H1 (cell line): Measurements from ENCODE around the gene CHCHD1. TPM values are rescaled to one million over a fixed set of nuclear protein-coding genes. Genes with fewer than 3 reads are reported as not detected.

ENCODE experiments used
- CTCF ChIA-PET: fragments of 300-600 bp; sonication (Branson Sonifier 250); formaldehyde crosslinking; loops from one replicate; lab custom pipeline; 2021; ENCODE audit not compliant: partially characterized antibody; lab: Charles Lee
- POLR2A ChIA-PET: fragments of 300-600 bp; sonication (Branson Sonifier 250); formaldehyde crosslinking; loops from one replicate; lab custom pipeline; 2021; ENCODE audit warnings: inconsistent platforms; ENCODE audit not compliant: partially characterized antibody; lab: Charles Lee
- DNase-seq, 2 experiments: peaks; one replicate each; pipeline versions ENCODE4 v3.0.0 to v3.0.0-alpha.2; 2010 to 2022; ENCODE audit warnings: low spot score in 2 of 2, low read depth in 1 of 2, mixed read lengths in 1 of 2
- FAIRE-seq: peaks from 2 replicates; lab custom pipeline; 2011; peaks lifted over from hg19 to GRCh38; lab: Jason Lieb, UNC
- H2AFZ ChIP-seq: 2 replicates; pipeline ENCODE4 v1.8.1; 2012; ENCODE audit warnings: low read length, inconsistent platforms
- H2AK5ac ChIP-seq: 2 replicates; pipeline ENCODE4 v1.6.1; 2013; ENCODE audit warnings: low read depth, low read length
- H2BK120ac ChIP-seq: replicated peaks from 2 replicates; pipeline ENCODE3; 2013; ENCODE audit warnings: low read depth, low read length, inconsistent platforms
- H2BK12ac ChIP-seq: 2 replicates; pipeline ENCODE4 v1.6.1; 2013; ENCODE audit warnings: low read depth, low read length
- H2BK15ac ChIP-seq: 2 replicates; pipeline ENCODE4 v1.6.1; 2013; ENCODE audit warnings: low read length
- H2BK20ac ChIP-seq: 2 replicates; pipeline ENCODE4 v1.6.1; 2013; ENCODE audit warnings: low read length
- H2BK5ac ChIP-seq: 2 replicates; pipeline ENCODE4 v1.6.1; 2013; ENCODE audit warnings: low read depth, low read length
- H3K14ac ChIP-seq: 2 replicates; pipeline ENCODE4 v1.6.1; 2013; ENCODE audit warnings: inconsistent platforms; ENCODE audit not compliant: insufficient read length
- H3K18ac ChIP-seq: 2 replicates; pipeline ENCODE4 v1.6.1; 2013; ENCODE audit warnings: low read length; ENCODE audit errors: extremely low read depth
- H3K23ac ChIP-seq: 2 replicates; pipeline ENCODE4 v1.6.1; 2013; ENCODE audit warnings: inconsistent platforms; ENCODE audit not compliant: insufficient read length
- H3K23me2 ChIP-seq: 2 replicates; pipeline ENCODE4 v1.6.1; 2013; ENCODE audit warnings: low read depth, low read length
- H3K27ac ChIP-seq: 2 replicates; pipeline ENCODE4 v1.6.1; 2011; ENCODE audit warnings: low read depth, low read length, inconsistent platforms
- H3K27me3 ChIP-seq, 4 experiments: replicated peaks in 1 of 4; 1 replicate in 1 of 4; 2 replicates in 3 of 4; pipeline versions ENCODE4 v1.6.1 to v1.8.1; 2011 to 2013; ENCODE audit warnings: low read length in 3 of 4, mild to moderate bottlenecking in 3 of 4, inconsistent platforms in 2 of 4, mixed read lengths in 2 of 4, moderate library complexity in 1 of 4; ENCODE audit not compliant: control insufficient read depth in 3 of 4, insufficient read depth in 3 of 4; ENCODE audit errors: extremely low read depth in 1 of 4
- H3K36me3 ChIP-seq, 4 experiments: 2 replicates each; pipeline versions ENCODE4 v1.6.1 to v1.8.1; 2011 to 2013; ENCODE audit warnings: mild to moderate bottlenecking in 4 of 4, low read length in 3 of 4, moderate library complexity in 2 of 4, control low read depth in 1 of 4, inconsistent platforms in 1 of 4; ENCODE audit not compliant: insufficient read depth in 4 of 4, control insufficient read depth in 2 of 4
- H3K4ac ChIP-seq: replicated peaks from 2 replicates; pipeline ENCODE3; 2013; ENCODE audit warnings: low read length, low read depth, mixed read lengths, inconsistent platforms; ENCODE audit not compliant: insufficient read length
- H3K4me1 ChIP-seq, 4 experiments: replicated peaks in 1 of 4; 1 replicate in 1 of 4; 2 replicates in 3 of 4; pipeline versions ENCODE4 v1.6.1 to v1.8.1; 2011 to 2013; ENCODE audit warnings: low read length in 3 of 4, inconsistent platforms in 2 of 4, mixed read lengths in 1 of 4; ENCODE audit not compliant: insufficient read depth in 4 of 4, control insufficient read depth in 3 of 4
- H3K4me2 ChIP-seq, 2 experiments: 2 replicates each; pipeline versions ENCODE4 v1.6.1 to v1.8.1; 2011 to 2013; ENCODE audit warnings: low read depth in 2 of 2, low read length in 2 of 2, control low read depth in 1 of 2, inconsistent platforms in 1 of 2, mild to moderate bottlenecking in 1 of 2; ENCODE audit not compliant: insufficient read depth in 1 of 2
- H3K4me3 ChIP-seq, 4 experiments: fragments of 200-600, 300-600 bp in 1 of 4; sonication (generic), shearing (Covaris generic), sonication (Bioruptor Twin) in 1 of 4; 2 replicates each; pipeline versions ENCODE4 v1.5.1 to v1.8.1; 2011 to 2016; ENCODE audit warnings: low read length in 4 of 4, low read depth in 3 of 4, control low read depth in 2 of 4, inconsistent platforms in 2 of 4, mild to moderate bottlenecking in 2 of 4, mixed read lengths in 1 of 4, moderate library complexity in 1 of 4; ENCODE audit not compliant: insufficient read depth in 2 of 4; ENCODE audit errors: extremely low read depth in 1 of 4
- H3K56ac ChIP-seq: replicated peaks from 2 replicates; pipeline ENCODE3; 2013; ENCODE audit warnings: low read depth, mild to moderate bottlenecking, mixed read lengths, low read length, inconsistent platforms; ENCODE audit not compliant: insufficient read length
- H3K79me1 ChIP-seq: 2 replicates; pipeline ENCODE4 v1.6.1; 2013; ENCODE audit warnings: low read depth, low read length, control low read depth
- H3K79me2 ChIP-seq, 2 experiments: 2 replicates each; pipeline versions ENCODE4 v1.6.1 to v1.8.1; 2012 to 2013; ENCODE audit warnings: low read length in 2 of 2, mild to moderate bottlenecking in 2 of 2, inconsistent platforms in 1 of 2; ENCODE audit not compliant: insufficient read depth in 2 of 2, control insufficient read depth in 1 of 2
- H3K9ac ChIP-seq, 4 experiments: replicated peaks in 1 of 4; 1 replicate in 1 of 4; 2 replicates in 3 of 4; pipeline versions ENCODE4 v1.6.1 to v1.8.1; 2011 to 2013; ENCODE audit warnings: low read depth in 3 of 4, low read length in 3 of 4, control low read depth in 2 of 4, mild to moderate bottlenecking in 2 of 4, moderate library complexity in 2 of 4, inconsistent platforms in 1 of 4; ENCODE audit errors: extremely low read depth in 1 of 4
- H3K9me3 ChIP-seq, 2 experiments: 2 replicates each; pipeline versions ENCODE4 v1.6.1 to v1.8.1; 2012 to 2013; ENCODE audit warnings: mild to moderate bottlenecking in 2 of 2, moderate library complexity in 2 of 2, control low read depth in 1 of 2, inconsistent platforms in 1 of 2, low read depth in 1 of 2, low read length in 1 of 2, mixed read lengths in 1 of 2; ENCODE audit not compliant: insufficient read depth in 2 of 2
- H4K20me1 ChIP-seq, 2 experiments: replicated peaks in 1 of 2; 2 replicates each; pipeline versions ENCODE3 to v1.8.1; 2011 to 2013; ENCODE audit warnings: inconsistent platforms in 2 of 2, low read length in 2 of 2, mild to moderate bottlenecking in 1 of 2; ENCODE audit not compliant: insufficient read depth in 2 of 2, control insufficient read depth in 1 of 2
- H4K5ac ChIP-seq: 2 replicates; pipeline ENCODE4 v1.6.1; 2013; ENCODE audit warnings: low read length, low read depth, mixed read lengths, inconsistent platforms; ENCODE audit not compliant: insufficient read length
- H4K8ac ChIP-seq: 2 replicates; pipeline ENCODE4 v1.8.0; 2013; ENCODE audit warnings: mild to moderate bottlenecking, moderate library complexity, low read length, inconsistent platforms; ENCODE audit not compliant: insufficient read depth; ENCODE audit errors: extremely low read depth
- H4K91ac ChIP-seq: replicated peaks from 2 replicates; pipeline ENCODE3; 2013; ENCODE audit warnings: low read length, mixed read lengths, inconsistent platforms; ENCODE audit not compliant: insufficient read length
- ASH2L ChIP-seq: fragments of 200-600, 300-600 bp; sonication (generic); IDR thresholded peaks from one replicate; pipeline ENCODE4 v1.7.1; 2017; ENCODE audit warnings: low read length
- SRF ChIP-seq: IDR thresholded peaks from 2 replicates; pipeline ENCODE4 v1.6.1; 2011; ENCODE audit warnings: mild to moderate bottlenecking, low read depth, low read length, moderate library complexity
- TAF1 ChIP-seq: IDR thresholded peaks from 2 replicates; pipeline ENCODE4 v1.6.1; 2011; ENCODE audit warnings: mild to moderate bottlenecking, low read depth, low read length
- WGBS, 2 experiments: shearing (Covaris generic) in 1 of 2; methylation state at CpG; one replicate each; pipeline versions ENCODE4 v1.1.6 to v1.1.7; 2013 to 2015; ENCODE audit warnings: low lambda C conversion rate in 2 of 2, mixed read lengths in 2 of 2, inconsistent platforms in 1 of 2, low coverage in 1 of 2, missing lambda C conversion rate in 1 of 2; ENCODE audit not compliant: insufficient replicate concordance in 2 of 2, insufficient coverage in 1 of 2, insufficient read length in 1 of 2; ENCODE audit errors: extremely low coverage in 1 of 2, missing lambda C conversion rate in 1 of 2; 5-methylcytosine and 5-hydroxymethylcytosine counted together
- polyA plus RNA-seq, 7 experiments: library from polyadenylated mRNA; depleted of rRNA in 3 of 7; stranded (reverse) in 5 of 7; unstranded in 2 of 7; fragments of >200 nt in 5 of 7; fragments of 200-250 nt in 2 of 7; gene quantifications; 1 replicate in 5 of 7; 2 replicates in 1 of 7; 4 replicates in 1 of 7; pipeline versions ENCODE4 v1.2.1 to v1.2.3, GENCODE V29; 2011 to 2013; ENCODE audit warnings: missing spikeins in 2 of 7, mixed read lengths in 2 of 7
- total RNA-seq: library from RNA; stranded (reverse); fragmentation: NEBNext Ultra II Directional; extraction: Animal tissue kit (Norgen Biotek cat#: 25700); gene quantifications from 2 replicates; pipeline ENCODE4 v1.2.1, GENCODE V29; 2021

CHCHD1 gene
- total and polyA plus RNA-seq, 2 of the 8 experiments (the other 6 are each of a cell fraction or from before 2014, with no cell fraction given), result 44.9 to 58.1 TPM

DNA sequence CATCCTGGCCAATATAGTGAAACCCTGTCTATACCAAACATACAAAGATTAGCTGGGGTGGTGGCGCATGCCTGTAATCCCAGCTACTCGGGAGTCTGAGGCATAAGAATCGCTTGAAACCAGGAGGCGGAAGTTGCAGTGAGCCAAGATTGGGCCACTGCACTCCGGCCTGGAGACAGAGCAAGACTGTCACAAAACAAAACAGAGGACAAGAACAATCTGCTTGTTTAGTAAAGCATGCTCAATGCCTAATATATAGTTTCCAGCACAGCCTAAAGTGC lies 39.5 kb upstream of the CHCHD1 start:
- H3K23ac ChIP-seq, result no peak overlapping the region
- TF ChIP-seq SRF (no peak), ASH2L (peak; percentile 22), TAF1 (no peak)
- TF ChIP-seq, all 59 proteins: peak for 1
- no peak overlapping the region for H2AFZ ChIP-seq
- H3K4me3 ChIP-seq, result peak overlapping the region in 1 of 4 experiments; percentile 83; a peak in 2 of 8 replicates
- no peak overlapping the region for H4K5ac ChIP-seq
- no peaks in the 10 kb centered on the region for H4K20me1 ChIP-seq
- H3K4me2 ChIP-seq, result peak overlapping the region; percentile 49 to 86
- peaks cover 0 to 15% of the 10 kb centered on the region in 2 experiments; a peak in 2 of 4 replicates for H3K79me2 ChIP-seq
- no peak overlapping the region for H2BK20ac ChIP-seq
- H3K14ac ChIP-seq, result no peak overlapping the region
- peaks cover 0 to 8% (median 0%) of the 10 kb centered on the region in 4 experiments; a peak in 1 of 8 replicates for H3K36me3 ChIP-seq
- H2BK12ac ChIP-seq, result no peak overlapping the region
- no peak overlapping the region; the same call in 1 of the 2 replicates for H3K18ac ChIP-seq
- H3K4me1 ChIP-seq, result peaks cover 5 to 20% (median 10%) of the 10 kb centered on the region in 4 experiments; a peak in 6 of 7 replicates
- H3K27ac ChIP-seq, result no peak overlapping the region; the same call in 1 of the 2 replicates
- H3K4ac ChIP-seq, result no peak overlapping the region
- POLR2A ChIA-PET, result interaction anchor here (0.6 to 7.0 kb wide), 20 partner anchors 11 to 485 kb away, joined by 3 to 124 read pairs (median 4); partner anchors contain the start of genes CHCHD1, PPP3CB, SYNPO2L and ZSWIM8
- no peak overlapping the region for H2BK120ac ChIP-seq
- H3K23me2 ChIP-seq, result peaks cover 3% of the 10 kb centered on the region; the same call in 1 of the 2 replicates
- peak overlapping the region in 2 of 4 experiments; percentile 2 to 5; a peak in 2 of 7 replicates for H3K9ac ChIP-seq
- no peaks in the 10 kb centered on the region for H3K9me3 ChIP-seq
- no peaks in the 10 kb centered on the region for H3K27me3 ChIP-seq
- FAIRE-seq (no peak), DNase-seq (no peak)
- H3K79me1 ChIP-seq, result peaks cover 6% of the 10 kb centered on the region
- H2AK5ac ChIP-seq, result peak overlapping the region; percentile 2; the same call in 1 of the 2 replicates
- H4K91ac ChIP-seq, result no peak overlapping the region
- H2BK5ac ChIP-seq, result no peak overlapping the region; the same call in 1 of the 2 replicates
- no peak overlapping the region for H3K56ac ChIP-seq
- H4K8ac ChIP-seq, result no peak overlapping the region
- no peak overlapping the region for H2BK15ac ChIP-seq
- 84% methylated on average over 5 of the region's 5 CpGs; no CpG with 5 or more reads in 1 of the 2 experiments for WGBS, 2 experiments
- CTCF ChIA-PET, result interaction anchor here (0.6 to 1.0 kb wide), 3 partner anchors 9 to 36 kb away, joined by 3 read pairs; no protein-coding TSS in a partner anchor
